Activated naive CD8-positive, alpha-beta T cell (primary cell): Measurements from ENCODE around the gene TCP11L2.
"Not testable (repeated sequence)": the region's sequence is repeated elsewhere in the genome, so short reads cannot be mapped to it uniquely, and the experiment has no call there.

Experiments used
- H3K27ac Mint-ChIP-seq: one replicate; pipeline ENCODE4 v1.8.0; 2021; ENCODE audit warnings: mixed read lengths
- H3K27me3 Mint-ChIP-seq: one replicate; pipeline ENCODE4 v1.8.0; 2021; ENCODE audit warnings: mixed read lengths
- H3K36me3 Mint-ChIP-seq: one replicate; pipeline ENCODE4 v1.8.0; 2021; ENCODE audit warnings: mixed read lengths
- H3K4me1 Mint-ChIP-seq: one replicate; pipeline ENCODE4 v1.8.0; 2021; ENCODE audit warnings: low read depth, mixed read lengths
- H3K4me3 Mint-ChIP-seq: one replicate; pipeline ENCODE4 v1.8.0; 2021; ENCODE audit warnings: mild to moderate bottlenecking, mixed read lengths
- H3K9me3 Mint-ChIP-seq: one replicate; pipeline ENCODE4 v1.8.0; 2021; ENCODE audit warnings: low read depth, mixed read lengths

Gene TCP11L2

GRCh38 chr12:106276032-106276740 is 26.3 kb upstream of the TCP11L2 start:
- H3K27ac Mint-ChIP-seq: no peak overlapping the region
- H3K4me3 Mint-ChIP-seq: no peak overlapping the region
- no peaks in the 10 kb centered on the region for H3K4me1 Mint-ChIP-seq
- no peaks in the 10 kb centered on the region for H3K27me3 Mint-ChIP-seq
- no peaks in the 10 kb centered on the region for H3K36me3 Mint-ChIP-seq
- H3K9me3 Mint-ChIP-seq: peaks cover 1% of the 10 kb centered on the region

GRCh38 chr12:106280106-106280505 is 22.4 kb upstream of the TCP11L2 start:
- no peak overlapping the region for H3K27ac Mint-ChIP-seq
- H3K4me3 Mint-ChIP-seq: no peak overlapping the region
- H3K36me3 Mint-ChIP-seq: peaks cover 4% of the 10 kb centered on the region
- peaks cover 9% of the 10 kb centered on the region for H3K9me3 Mint-ChIP-seq
- no peaks in the 10 kb centered on the region for H3K27me3 Mint-ChIP-seq
- peaks cover 7% of the 10 kb centered on the region for H3K4me1 Mint-ChIP-seq

DNA sequence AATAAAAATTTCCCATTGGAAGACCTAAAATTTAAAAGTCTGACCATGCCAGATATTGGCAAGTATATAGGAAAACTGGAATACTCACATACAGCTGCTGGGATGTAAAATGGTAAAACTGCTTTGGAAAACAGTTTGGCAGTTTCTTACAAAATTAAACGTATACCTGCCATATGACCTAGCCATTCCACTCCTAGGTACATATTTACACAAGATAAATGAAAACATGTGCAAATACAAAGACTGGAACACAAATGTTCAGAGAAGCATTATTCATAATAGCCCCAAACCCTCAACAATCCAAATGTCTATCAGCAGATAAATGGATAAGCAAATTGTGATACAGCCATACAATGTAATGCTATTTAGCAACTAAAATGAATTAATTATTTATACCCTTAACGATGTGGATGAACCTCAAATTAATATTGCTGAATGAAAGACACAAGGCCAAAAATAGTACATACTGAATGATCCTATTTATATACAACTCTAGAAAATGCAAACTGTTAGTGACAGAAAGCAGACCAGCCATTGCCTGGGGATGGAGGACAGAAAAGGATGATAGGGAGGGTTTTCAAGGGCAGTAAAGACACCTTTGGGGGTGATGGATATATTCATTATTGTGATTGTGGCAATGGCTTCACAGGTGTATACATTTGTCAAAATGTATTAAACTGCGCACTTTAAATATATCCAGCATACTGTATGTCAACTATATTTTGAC is 21.3 kb upstream of the TCP11L2 start:
- no peak overlapping the region for H3K4me3 Mint-ChIP-seq
- H3K27me3 Mint-ChIP-seq: no peaks in the 10 kb centered on the region

DNA sequence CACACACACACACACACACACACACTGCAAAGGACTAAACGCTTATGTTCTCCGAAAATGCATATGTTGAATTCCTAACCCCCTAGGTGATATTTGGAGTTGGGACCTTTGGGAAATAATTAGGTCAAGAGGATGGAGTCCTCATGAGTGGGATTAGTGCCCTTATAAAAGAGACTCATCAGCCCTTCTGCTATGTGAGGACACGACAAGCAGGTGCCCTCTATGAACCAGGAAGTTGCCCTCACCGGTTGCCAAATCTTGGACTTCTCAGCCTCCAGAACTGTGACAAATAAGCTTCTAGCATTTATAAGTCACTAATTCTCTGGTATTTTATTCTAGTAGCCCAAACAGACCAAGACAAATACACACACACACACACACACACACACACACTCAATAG is 20.7 kb upstream of the TCP11L2 start:
- H3K27ac Mint-ChIP-seq: no peak overlapping the region
- peaks cover 7% of the 10 kb centered on the region for H3K4me1 Mint-ChIP-seq
- H3K4me3 Mint-ChIP-seq: no peak overlapping the region
- H3K27me3 Mint-ChIP-seq: no peaks in the 10 kb centered on the region
- H3K9me3 Mint-ChIP-seq: peaks cover 9% of the 10 kb centered on the region
- peaks cover 4% of the 10 kb centered on the region for H3K36me3 Mint-ChIP-seq

More for the DNA sequence above, 21.3 kb upstream of the TCP11L2 start:
- H3K27ac Mint-ChIP-seq: no peak overlapping the region
- H3K9me3 Mint-ChIP-seq: peaks cover 9% of the 10 kb centered on the region
- peaks cover 4% of the 10 kb centered on the region for H3K36me3 Mint-ChIP-seq
- H3K4me1 Mint-ChIP-seq: peaks cover 7% of the 10 kb centered on the region

DNA sequence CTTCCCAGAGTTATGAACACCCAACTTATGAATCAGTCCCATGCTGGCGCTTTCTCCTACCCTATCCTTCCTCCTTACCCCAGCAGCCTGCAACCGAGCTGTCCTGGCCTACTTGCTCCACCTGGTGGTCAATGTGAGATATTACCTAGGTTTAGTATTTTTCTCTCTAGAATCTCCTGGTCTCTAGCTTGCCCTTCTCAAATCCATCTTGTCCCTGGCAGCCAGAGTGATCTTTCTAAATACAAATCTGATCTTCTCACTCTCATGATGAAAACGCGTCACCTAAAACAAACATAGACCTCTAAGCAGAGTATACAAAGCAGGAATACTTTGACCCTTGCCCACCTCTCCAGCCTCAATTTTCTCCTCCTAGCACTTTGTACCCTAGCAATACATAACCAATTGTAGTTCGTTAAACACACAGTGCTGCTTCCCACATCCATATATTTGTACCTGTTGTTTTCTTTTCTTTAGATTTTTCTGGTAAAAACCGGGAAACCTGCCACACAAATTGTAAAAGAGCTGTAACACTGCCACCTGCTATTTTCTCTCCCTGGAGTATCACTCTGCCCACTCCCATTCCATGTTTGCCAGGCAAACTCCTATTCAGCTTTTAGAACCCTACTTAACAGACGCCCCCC is 20.0 kb upstream of the TCP11L2 start:
- peaks cover 9% of the 10 kb centered on the region for H3K9me3 Mint-ChIP-seq
- H3K4me3 Mint-ChIP-seq: no peak overlapping the region
- peaks cover 11% of the 10 kb centered on the region for H3K4me1 Mint-ChIP-seq
- no peak overlapping the region for H3K27ac Mint-ChIP-seq
- H3K27me3 Mint-ChIP-seq: no peaks in the 10 kb centered on the region
- H3K36me3 Mint-ChIP-seq: peaks cover 4% of the 10 kb centered on the region

DNA sequence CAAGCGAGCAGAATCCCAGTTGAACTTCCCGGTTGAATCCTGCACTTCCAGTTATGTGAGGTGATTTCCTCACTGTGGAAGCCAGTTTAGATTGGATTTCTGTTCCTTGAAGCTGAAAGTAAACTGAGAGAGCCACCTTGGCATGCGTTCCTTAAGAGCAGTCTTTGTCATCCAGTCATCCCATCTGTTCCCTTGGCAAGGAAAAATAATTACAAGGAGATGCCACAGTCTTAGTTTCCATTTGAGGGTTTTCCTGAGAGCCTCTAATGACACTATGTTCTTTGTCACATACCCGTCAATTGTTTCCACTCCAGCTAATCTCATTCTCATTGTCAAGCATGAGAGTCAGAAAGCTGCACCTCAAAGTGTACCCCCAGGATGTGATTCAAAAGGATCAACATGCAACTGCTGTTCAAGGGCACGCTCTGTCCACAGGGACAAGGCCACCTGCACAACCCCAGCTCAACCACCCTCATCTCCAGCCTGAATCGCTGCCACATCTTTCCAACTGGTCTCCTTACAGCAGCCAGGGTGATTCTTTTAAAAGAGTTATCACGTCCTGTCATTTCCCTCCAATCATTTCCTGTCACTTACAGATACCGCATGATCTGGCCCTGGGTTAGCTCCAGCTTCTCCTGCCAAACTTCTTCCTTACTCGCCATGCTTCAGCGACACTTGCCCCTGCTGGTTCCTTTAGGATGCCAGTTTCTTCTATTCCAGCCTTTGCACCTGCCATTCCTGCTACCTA is 18.0 kb upstream of the TCP11L2 start:
- Mint-ChIP-seq H3K36me3 (peaks cover 4% of the 10 kb centered on the region), H3K27me3 (no peaks in the 10 kb centered on the region), H3K27ac (no peak overlapping the region), H3K4me1 (peaks cover 25% of the 10 kb centered on the region), H3K9me3 (peaks cover 9% of the 10 kb centered on the region), H3K4me3 (no peak overlapping the region)

DNA sequence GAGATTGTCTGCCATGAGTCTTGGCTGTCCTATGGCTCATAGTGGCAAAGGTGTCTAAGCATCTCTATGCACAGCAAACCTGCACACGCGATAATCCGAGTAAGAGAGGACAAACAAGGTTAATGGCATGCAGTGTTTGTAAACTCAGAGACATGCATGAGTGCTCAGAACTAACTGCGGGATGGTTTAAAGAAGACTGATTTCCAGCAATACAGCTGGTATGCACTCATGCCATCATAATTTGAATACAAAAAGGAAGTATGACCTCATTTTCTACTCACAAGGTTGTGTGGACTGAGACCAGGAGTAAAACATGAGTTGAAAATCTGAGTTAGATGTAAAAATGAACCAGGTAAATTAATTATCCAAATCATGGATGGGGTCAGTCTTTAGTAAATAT is 16.6 kb upstream of the TCP11L2 start:
- H3K9me3 Mint-ChIP-seq: peaks cover 9% of the 10 kb centered on the region
- no peaks in the 10 kb centered on the region for H3K27me3 Mint-ChIP-seq
- no peak overlapping the region for H3K27ac Mint-ChIP-seq
- peaks cover 25% of the 10 kb centered on the region for H3K4me1 Mint-ChIP-seq
- H3K36me3 Mint-ChIP-seq: peaks cover 4% of the 10 kb centered on the region
- H3K4me3 Mint-ChIP-seq: no peak overlapping the region

DNA sequence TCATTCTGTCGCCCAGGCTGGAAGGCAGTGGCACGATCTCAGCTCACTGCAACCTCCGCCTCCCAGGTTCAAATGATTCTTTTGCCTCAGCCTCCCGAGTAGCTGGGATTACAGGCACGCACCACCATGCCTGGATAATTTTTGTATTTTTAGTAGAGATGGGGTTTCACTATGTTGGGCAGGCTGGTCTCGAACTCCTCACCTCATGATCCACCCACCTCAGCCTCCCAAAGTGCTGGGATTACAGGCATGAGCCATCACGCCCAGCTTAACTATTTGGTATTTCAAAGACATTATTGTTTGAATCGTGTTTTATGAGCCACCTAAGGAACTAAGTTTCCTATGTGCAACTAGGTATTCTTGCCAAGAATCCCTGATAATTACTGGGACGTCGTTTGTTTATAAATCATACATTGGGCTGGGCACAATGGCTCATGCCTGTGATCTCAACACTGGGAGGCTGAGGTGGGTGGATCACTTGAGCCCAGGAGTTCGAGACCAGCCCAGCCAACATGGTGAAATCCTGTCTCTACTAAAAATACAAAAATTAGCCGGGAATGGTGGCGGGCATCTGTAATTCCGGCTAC is 15.9 kb upstream of the TCP11L2 start:
- not testable (repeated sequence) for H3K36me3 Mint-ChIP-seq, H3K27me3 Mint-ChIP-seq, H3K27ac Mint-ChIP-seq, H3K4me3 Mint-ChIP-seq, H3K9me3 Mint-ChIP-seq
- peaks cover 25% of the 10 kb centered on the region for H3K4me1 Mint-ChIP-seq

DNA sequence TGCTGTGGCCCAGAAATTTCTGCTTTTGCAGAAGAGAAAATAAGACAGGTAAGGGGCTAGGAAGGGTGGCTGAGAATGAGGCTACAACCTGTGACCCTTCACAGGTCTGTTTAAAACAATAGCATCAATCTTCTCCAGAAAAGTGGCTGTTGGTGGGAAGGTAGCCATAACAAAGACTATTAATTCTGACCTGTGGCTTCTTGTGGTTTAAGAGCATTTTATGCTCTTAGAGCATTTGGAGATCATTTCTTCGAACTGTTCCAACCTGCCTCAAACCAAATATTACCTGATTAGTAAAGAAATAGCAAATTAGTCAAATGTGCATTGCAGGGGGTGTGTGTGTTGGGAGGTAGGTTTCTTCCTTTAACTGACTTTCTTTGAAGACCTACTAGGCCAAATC is 15.2 kb upstream of the TCP11L2 start:
- Mint-ChIP-seq H3K36me3 (peaks cover under 1% of the 10 kb centered on the region), H3K9me3 (peaks cover 2% of the 10 kb centered on the region), H3K4me1 (peaks cover 25% of the 10 kb centered on the region), H3K4me3 (no peak overlapping the region), H3K27me3 (no peaks in the 10 kb centered on the region), H3K27ac (no peak overlapping the region)

- peaks cover 25% of the 10 kb centered on the region for H3K4me1 Mint-ChIP-seq
Measured at GRCh38 chr12:106288101-106288493, 14.4 kb upstream of the TCP11L2 start.

DNA sequence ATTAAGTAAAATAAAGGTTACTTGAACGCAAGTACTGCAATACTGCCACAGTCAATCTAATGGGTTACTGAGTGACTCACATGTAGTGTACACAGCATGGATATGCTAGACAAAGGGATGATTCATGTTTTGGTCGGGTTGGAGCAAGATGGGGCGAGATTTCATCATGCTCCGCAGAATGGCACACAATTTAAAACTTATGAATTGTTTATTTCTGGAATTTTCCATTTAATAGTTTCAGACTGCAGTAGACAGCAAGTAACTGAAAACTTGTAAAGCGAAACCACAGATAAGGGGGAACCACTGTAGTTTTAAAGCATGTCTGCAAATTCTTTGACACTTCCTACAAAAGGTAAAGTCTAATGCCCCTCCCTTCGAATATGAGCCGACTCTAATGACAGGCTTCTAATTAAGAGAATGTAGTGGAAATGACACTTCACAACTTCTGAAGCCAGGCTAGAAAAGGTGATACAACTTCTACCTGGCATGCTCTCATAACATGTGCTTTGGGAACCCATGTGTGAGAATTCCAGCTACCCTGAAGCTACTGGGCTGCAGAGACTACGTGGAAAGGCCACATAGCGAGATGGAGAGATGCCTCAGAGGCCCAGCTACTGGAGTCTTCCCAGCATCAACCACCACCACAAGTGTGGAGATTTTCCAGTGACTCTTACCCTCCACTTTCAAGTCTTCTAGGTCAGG is 13.9 kb upstream of the TCP11L2 start:
- H3K4me3 Mint-ChIP-seq: no peak overlapping the region
- no peaks in the 10 kb centered on the region for H3K27me3 Mint-ChIP-seq
- peak overlapping the region; percentile 94 for H3K27ac Mint-ChIP-seq
- peaks cover 25% of the 10 kb centered on the region for H3K4me1 Mint-ChIP-seq
- no peaks in the 10 kb centered on the region for H3K36me3 Mint-ChIP-seq
- H3K9me3 Mint-ChIP-seq: no peaks in the 10 kb centered on the region

More at GRCh38 chr12:106288101-106288493, 14.4 kb upstream of the TCP11L2 start:
- Mint-ChIP-seq H3K27me3 (no peaks in the 10 kb centered on the region), H3K27ac (peak overlapping the region; percentile 54), H3K4me3 (peak overlapping the region; percentile 32), H3K36me3 (no peaks in the 10 kb centered on the region), H3K9me3 (no peaks in the 10 kb centered on the region)

DNA sequence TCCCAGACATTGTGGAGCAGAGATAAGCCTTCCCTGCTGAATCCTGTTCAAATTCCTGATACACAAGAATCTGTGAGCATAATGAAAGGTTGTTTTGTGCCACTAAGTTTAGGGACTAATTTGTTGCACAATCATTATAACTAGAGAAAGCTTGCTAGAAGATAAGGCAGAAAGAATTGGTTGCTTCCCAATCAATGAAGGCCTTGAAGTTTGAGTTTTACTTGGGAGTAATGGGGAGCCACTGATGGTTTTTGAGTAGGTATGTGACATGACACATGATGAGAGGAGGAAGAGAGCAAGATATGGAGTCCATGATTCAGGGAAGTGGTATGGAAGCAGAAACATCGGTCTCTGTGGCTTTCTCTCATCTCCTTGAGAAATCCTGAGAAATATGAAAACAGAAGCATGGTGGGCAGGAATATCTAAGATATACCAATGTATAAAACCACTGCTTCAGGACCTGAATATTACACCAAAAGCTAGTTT is 13.3 kb upstream of the TCP11L2 start:
- peaks cover 24% of the 10 kb centered on the region for H3K4me1 Mint-ChIP-seq
- H3K27me3 Mint-ChIP-seq: no peaks in the 10 kb centered on the region
- H3K27ac Mint-ChIP-seq: peak overlapping the region; percentile 94
- H3K36me3 Mint-ChIP-seq: no peaks in the 10 kb centered on the region
- no peak overlapping the region for H3K4me3 Mint-ChIP-seq
- no peaks in the 10 kb centered on the region for H3K9me3 Mint-ChIP-seq

DNA sequence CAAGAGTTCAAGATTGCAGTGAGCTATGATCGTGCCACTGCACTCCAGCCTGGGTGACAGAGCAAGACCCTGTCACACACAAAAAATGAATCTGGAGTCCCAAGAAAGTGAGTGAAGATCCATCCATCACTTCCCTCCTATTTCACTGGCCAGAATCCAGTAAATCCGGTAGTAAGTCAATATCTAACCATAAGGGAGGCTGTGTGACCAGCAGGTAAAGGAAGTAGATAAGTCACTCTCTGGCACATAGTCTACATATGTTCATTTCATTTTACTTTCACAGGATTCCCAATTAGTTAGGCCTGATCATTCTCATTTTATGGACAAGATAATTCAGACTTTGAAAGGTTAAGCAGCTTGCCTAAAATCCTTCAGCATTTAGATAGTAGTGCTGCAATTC is 11.9 kb upstream of the TCP11L2 start:
- H3K27me3 Mint-ChIP-seq: no peaks in the 10 kb centered on the region
- H3K36me3 Mint-ChIP-seq: no peaks in the 10 kb centered on the region
- no peaks in the 10 kb centered on the region for H3K9me3 Mint-ChIP-seq
- H3K4me1 Mint-ChIP-seq: peaks cover 18% of the 10 kb centered on the region
- H3K27ac Mint-ChIP-seq: no peak overlapping the region
- H3K4me3 Mint-ChIP-seq: no peak overlapping the region

- Mint-ChIP-seq H3K27me3 (no peaks in the 10 kb centered on the region), H3K27ac (no peak overlapping the region), H3K4me3 (no peak overlapping the region), H3K9me3 (no peaks in the 10 kb centered on the region), H3K4me1 (peaks cover 18% of the 10 kb centered on the region), H3K36me3 (no peaks in the 10 kb centered on the region)
Measured at GRCh38 chr12:106291342-106291741, 11.2 kb upstream of the TCP11L2 start.
